Ureter (tissue), 1 donor: ENCODE measurements around the gene MMEL1. TPM values are rescaled to one million over a fixed set of nuclear protein-coding genes. Genes with fewer than 3 reads are reported as not detected.

ENCODE experiments used
- DNase-seq: peaks from one replicate; pipeline ENCODE4 v3.0.0-alpha.2; 2020; ENCODE audit warnings: low spot score
- total RNA-seq: library from RNA; stranded (reverse); gene quantifications from one replicate; pipeline ENCODE4 v1.2.4, GENCODE V29; 2023
- donor health status: DM: yes; HTN: yes; CAD: no.

The MMEL1 gene
- total RNA-seq, 1 donor from 2014 or later: 18.1 TPM

DNA sequence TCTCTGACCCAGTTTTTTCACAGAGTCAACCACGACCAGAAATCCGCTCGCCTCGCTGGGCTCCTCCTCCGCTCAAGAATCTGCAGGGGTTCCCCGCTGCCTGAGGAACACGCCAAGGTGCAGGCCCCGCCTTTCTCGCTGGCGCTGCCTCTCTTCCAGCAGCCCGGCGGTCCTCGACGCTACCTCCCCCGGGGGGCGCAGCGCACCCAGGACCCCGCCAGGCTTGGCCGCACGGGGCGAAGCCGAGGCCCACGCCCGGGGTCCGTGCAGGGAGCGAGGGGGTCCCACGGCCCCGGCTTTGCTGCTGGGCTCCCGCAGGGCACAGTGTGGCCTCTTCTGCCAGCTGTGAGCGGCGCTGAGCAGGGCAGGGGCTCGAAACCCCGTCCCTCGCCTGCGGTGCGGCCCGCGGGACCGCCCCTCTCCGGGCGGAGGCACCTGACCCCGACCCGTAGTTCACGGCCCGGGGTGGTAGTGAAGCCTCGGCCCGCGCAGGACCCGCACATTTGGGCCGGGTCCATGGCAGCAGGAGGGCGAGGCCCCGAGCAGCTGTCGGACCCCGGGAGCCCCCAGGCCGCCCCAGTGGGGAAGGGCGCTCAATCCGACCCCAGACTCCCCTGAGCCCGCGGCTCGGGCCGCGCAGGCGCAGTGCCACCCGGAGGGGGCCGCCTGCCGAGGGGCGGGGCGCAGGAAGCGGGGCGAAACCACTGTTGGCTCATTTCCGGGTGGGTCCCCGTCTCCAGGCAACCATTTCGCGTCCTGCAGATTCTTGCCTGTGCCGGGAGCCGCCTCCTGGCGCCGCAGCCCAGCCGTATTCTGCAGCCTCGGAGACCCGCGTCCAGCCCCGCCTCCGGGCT lies 10.0 kb upstream of the MMEL1 start:
- DNase-seq: peak; percentile 94

DNA sequence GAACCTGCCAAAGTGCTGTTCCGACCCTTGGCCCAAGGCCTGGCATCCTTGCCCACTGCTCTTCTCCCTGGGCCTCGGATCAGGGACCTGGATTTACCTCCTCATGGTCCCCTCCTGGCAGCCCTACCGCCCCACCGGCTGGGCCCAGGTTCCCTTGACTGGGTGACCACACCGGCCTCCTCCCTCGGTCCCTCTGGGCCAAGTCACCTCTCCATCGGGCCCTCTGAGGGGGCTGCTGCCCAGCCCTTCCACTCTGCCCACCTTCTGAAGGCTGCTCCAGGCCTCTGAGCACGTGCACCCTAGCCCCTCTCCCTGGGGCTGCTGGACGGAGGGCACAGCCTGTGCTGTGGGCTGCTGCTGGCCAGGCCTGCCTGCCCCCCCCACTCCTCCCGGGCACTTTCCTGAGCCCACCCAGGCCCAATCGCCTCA lies 9.3 kb upstream of the MMEL1 start:
- DNase-seq: peak; percentile 45

DNA sequence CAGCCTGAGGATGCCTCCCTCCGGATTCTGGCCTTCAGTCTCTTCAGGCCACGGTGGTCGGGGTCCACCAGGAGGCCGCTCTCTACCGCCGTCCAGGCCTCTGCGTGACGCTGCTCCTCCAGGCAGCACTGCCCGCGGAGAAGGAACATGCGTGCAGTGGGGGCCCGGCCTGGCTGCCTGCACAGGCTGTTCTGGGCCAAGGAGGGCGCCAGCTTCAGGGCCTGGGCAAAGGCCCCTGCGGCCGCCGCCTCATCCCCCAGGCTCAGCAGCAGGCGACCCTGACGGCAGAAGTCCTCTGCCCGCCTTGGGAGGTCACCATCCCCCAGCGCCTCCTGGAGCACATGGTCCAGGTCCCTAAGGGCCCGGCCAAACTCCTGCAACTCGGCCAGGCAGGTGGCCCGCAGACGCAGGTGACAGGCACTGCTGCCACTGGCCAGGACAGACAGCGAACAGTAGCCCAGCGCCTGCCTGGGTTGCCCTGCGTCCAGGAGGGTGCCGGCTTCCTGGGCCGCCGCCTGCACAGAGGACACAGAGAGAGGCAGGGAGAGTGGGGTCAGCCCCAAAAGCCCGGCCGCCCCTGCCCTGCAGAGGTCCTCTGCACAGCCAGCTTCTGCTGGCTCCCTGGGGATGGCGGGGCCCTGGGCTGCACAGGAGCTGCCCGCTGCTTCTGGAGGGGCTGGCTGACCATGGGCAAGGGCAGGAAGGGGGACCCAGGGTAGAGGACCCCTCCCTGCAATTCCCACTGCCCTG lies 8.7 kb upstream of the MMEL1 start:
- no peak for DNase-seq

DNA sequence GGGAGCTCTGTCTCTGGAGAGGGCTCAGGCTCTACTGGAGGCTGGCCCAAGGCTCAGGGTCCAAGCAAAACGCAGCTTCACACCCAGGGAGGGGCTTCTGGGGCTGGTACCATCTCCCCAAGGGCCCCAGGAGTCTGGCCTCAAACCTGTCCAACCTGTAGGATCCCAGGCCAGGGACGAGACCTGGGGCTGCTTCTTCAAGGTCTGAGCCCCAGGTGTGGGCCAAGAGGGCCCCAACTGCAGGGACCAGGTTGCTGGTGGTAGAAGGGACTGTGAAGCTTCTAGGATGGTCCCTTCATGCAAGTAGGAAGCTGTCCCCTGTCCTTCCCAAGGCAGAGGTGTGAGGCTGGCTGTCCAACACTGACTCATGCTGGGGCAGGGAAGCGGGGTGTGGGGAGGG lies 7.8 kb upstream of the MMEL1 start:
- no peak for DNase-seq

DNA sequence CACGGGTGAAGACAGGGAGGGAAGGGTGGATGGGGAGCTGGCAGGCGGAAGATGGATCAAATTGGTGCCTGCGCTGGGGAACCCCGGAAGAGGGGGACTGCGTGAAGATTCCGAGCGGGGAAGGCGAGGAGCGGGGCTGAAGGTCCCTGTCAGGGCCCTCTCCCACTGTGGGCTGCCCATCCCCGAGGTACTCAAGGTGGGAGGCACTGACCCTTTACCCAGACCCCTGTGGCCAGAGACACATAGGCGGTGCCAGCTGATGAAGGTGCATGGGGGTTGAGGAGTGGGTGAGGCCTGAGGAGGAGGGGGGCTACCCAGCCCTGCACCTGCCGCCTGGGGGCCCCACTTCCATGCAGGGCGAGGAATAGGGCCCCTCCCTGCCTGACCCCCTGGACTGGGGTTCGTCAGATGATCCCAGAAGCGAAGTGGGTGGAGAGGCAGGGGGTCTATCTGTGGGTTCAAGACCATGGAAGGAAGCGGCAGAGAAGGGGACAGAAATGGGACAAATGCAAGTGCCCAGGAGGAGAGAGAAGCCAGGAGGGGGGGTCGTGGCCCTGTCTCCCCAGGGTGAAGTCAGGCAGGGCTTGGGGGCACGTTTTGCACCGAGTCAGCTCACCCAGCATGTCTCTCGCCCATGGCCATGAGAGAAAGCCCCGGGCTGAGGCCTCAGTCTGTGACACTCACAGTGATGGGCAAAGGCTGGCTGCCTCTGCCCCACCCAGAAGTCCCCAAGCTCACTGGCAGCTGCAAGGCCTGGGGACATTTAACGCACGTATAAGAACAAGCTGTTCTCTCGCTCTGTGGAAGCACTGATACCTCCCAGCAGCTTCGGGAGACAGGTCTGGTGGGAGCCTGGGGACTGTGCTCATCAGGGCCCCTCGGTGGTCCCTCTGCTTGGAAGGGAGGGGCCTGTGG lies 7.0 kb upstream of the MMEL1 start:
- DNase-seq: no peak

DNA sequence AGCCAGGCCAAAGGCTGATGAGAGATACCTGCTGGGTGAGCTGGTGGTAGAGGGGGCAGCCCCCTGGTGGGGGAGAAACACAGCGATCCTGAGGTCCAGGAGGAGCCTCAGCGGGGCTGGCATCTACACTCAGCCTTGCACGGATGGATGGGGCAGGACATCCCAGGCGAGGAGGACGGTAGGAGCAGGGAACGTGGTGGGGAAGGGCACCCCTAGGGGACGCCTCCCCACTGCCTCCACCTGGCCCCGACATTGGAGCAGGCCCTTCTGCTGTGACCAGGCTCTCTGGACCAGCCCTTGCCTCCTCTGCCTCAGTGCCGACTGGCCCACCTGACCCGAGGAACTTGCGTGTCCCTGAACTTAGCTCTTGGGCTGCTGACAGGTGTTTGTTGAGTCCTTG lies 6.4 kb upstream of the MMEL1 start:
- no peak for DNase-seq

DNA sequence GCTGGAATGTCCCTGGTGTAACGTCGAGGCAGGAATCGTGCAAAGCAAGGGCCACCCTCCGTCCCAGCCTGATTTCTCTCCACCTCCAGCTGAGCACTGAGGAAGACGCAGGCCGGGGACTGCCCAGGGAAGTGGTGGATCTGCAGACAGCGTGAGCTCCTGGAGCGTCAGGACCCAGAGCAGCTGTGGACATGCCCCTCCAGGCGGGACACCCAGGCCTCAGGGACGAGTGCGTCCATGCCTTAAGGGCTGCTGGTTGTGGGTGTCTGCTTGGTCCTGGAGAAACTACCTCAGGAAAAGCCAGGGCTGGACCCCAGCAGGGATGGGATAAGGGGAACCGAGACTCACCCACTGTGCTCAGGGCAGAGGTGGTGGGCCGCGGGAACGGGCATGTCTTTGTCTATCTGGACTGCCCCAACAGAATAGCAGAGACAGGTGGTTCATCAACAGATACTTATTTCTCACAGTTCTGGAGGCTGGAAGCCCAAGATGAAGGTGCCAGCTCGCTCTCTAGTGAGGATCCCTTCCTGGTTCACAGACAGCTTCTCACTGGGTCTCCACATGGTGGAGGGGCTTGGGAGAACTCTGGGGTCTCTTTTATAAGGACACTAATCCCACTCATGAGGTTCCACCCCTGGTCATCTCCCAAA lies 5.8 kb upstream of the MMEL1 start:
- no peak for DNase-seq

DNA sequence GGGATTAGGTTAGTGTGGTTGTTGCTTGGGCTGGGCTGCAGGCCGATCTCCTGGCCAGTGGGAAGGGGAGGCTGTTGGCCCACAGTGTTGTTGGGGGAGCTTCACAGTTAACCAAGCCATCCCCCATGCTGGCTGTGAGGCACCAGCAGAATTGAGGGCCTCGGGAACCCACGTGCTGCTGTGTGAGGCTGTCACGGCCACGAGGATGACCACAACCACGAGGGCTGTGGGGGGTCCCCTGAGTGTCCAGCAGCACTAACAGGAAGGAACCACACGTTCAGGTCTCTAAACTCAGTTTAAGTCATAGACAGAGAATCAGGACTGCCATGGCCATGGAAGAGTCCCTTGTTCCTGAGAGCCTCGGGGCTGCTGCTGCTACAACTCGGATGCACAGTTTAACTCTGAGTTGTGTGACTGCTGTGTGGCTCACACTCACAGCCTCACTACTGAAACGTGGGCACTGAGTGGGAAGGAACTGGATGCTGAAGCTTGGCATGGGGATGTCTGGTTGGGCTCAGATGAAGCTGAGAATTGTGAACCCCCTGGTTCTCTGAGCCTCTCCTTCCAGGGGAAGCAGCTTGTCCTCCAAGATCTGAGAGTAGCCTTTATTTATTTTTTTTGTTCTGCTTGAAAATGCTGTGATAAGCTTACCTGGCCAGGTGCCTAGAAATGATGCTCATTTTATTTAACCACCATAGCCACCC lies 4.8 kb upstream of the MMEL1 start:
- DNase-seq: no peak

DNA sequence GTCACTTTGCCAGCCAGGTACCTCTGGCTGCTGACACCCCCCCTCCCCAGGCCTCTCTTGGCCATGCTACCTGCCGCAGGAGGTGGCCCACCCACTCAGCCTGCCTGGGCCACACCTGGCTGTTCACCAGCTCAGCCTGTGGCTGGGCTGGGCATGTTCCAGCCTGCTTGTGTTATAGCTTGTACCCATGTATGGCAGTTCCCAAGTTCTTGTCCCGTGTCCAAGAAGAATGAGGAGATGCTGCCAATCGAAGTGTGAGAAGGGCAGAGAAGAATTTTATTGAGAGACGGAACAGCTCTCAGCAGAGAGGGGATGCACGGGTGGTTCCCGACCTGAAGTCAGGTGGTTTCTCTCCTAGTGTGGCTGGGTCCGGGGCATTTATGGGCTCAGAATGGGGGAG lies 3.9 kb upstream of the MMEL1 start:
- DNase-seq: no peak

DNA sequence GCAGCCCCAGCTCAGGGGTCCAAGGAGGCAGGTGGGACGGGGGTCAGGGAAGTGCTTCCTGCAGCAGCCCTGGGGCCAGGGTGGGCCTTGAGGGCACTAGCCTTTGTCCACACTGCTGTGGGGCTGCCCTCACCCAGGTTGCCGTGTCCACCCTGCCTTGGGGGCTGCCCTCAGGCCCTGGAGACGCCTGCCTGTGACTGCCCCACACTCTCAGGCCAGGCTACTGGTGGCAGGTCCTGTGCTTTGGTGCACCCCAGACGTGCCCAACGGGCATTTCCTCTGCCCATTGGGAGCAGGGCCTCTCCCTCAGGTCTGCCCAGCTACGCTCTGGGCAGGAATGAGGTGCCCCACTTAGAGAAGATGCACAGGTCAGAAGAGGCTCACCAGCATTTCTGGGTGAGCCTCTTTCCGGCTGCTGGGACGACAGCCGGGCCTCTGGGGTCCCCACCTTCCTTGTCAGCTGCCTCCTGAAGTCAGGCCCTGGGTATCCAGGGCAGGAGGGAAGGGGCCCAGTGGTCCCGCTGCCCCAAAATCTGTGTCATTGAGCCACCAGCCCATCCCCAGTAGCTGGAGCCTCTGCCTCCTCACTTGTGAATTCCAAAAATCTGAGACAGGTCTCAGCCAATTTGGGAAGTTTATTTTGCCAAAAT lies 2.7 kb upstream of the MMEL1 start:
- no peak for DNase-seq

DNA sequence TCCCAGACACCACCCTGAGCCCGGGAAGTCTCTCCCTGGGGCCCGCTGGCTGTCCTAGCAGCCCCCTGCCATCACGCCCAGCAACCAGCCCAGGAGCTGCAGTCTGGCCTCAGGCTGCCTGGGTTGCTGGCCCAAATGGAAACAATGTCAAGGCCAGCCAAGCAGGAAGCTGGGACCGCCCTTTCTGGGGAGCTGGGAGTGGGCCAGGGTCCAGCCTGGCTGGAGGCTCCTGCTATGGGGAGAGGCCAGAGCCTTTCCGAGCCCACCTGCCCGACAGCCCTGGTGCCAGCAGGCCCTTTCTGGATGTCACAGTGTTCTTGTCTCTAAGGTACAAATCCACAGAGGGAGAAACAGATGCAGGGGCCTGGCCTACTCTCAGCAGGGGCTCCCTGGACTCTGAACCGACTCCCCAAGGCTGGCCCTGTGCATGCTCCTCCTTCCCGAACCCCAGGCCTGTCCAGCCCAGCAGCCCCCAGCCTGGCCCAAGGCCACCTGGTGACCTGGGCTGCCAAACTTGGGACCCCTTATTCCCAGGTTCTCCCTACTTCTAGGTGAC lies 1.2 kb upstream of the MMEL1 start:
- DNase-seq: no peak

DNA sequence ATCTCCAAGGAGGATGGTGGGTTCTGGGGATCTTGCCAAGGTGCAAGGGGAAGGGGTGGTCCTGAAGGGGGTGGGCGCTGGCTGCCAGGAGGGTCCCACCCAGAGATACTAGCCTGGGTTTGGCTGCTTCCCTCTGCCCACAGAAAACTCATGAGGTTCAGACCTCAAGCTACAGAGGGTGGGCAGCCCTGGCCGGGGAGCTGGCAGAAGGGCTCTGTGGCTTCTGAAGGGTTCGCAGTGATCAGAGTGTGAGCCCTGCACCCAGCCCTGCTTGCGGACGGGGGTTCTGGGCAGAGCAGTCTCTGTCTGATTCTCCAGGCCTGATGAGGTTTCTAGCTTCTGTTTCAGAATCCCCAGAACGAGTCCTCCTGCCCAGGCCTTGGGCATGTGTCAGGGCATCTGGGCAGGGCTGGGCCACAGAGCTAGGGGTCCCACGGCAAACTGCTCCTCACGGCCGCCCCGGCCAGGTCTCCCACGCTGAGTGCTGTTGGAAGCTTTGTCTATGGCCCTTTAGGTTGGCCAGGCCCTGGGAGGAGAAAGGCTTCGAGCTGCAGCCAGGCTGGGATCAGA lies 635 bp upstream of the MMEL1 start:
- DNase-seq: no peak

DNA sequence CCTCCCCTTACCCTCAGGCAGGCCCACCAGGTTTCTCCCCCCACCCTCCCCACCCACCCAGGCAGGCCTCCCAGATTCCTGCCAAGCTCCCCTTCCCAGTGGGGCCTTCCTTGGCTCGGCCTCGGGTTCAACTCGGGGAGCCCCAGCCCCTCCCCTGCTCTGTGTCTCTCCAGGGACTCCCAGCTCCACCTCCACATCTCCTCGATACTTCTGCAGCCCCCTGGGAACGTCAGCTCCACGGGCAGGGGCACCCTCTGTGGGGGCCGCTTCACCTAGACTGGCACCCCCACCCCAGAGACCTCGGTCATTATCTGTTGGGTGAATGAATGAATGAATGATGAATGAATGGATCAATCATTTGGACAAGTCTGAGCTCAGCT lies 775 bp downstream of the MMEL1 start:
- DNase-seq: no peak

DNA sequence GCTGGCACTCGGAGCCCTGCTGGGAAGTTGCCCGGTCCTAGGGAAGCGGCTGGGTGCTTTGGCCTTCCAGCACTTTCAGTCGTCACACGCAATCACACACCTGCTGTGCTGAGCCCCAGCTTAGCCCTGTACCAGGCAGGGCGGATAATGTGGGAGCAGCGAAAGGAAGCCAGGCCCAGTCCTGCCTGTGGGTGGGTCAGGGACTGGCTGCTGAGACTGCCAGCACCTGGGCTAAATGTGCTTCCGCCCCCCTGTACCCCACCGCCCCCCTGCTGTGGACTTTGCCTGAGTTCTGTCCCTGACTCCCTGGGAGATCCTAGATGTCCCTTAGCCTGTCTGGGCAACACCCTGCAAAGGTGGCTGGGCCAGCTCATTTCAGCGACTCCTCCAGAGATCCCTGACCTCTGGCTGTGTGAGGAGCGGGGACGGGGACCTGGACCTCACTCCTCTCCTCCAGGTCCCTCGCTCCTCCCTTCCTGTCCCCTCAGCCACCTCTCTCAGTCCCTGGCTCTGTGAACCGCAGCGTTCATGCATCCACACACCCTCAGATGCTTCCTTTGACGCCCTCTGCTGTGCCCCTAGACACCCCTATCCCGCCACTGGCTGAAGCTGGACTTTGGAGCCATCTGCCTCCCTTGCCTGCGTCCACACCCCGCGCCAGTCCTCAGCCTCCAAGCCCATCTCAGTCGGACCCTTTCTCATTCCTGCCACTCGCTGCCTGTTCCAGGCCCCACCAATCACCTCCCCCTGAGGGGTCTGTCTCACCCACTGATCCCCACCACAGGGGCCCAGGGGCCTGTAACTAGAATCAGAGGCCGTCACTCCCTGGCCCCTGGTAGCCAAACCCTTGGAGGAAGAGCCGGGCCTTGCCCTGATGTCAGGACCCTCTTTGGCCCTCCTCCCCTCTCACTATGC lies 1.4 kb downstream of the MMEL1 start:
- DNase-seq: no peak

DNA sequence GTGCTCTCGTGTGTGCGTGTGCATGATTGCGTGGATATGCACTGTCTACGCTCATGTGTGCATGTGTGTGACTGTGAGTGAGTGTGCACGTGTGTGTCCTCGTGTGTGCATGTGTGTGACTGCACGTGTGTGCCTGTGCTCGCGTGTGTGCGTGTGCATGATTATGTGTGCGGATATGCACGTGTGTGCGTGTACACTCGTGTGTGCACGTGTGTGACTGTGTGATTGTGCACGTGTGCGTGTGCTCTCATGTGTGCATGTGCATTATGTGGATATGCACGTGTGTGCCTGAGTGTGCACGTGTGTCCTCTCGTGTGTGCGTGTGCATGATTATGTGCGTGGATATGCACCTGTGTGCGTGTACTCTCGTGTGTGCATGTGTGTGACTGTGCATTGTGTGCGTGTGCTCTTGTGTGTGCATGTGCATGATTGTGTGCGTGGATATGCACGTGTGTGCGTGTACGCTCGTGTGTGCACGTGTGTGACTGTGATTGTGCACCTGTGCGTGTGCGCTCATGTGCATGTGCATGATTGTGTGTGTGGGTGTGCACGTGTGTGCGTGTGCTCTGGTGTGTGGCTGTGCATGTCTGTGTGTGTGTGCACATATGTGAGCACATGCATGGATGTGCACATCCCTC lies 2.2 kb downstream of the MMEL1 start:
- DNase-seq: no peak

DNA sequence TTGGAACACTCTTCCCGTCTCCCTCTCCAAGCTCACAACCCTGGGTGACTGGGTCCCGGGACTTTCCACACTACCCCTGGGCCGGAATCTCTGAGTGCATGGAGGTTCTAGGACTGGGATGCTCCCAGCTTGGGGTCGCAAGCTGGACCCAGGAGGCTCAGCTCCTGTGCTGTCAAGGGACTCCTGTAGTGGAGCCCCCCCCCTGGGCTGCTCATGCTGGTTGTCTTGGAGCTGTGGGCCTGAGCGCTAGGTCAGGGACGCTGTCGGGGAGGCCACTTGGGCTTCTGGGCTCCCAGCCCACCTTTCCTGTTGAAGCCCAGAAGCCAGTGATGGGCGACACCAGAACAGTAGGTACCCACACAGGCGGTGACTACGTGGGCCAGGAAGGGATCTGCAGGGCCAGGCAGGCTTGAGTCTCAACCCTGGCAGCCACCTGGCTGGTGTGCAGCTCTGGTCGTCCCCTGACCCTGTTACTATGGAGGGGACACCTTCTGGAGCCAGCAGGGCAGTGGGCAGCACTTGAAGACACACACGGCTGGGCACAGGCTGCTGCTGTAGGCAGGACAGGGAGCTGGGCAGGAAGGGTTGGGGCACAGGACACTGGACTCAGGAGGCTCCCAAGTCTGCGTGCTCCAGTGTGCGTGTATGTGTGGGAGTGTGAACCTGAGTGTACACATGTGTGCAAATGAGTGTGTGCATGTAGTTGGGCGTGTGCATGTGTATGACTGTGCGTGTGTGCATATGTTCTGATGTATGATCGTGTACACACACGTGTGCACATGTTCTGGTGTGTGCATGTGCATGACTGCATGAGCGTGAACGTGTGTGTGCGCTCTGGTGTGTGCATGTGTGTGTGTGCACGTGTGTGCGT lies 3.0 kb downstream of the MMEL1 start:
- no peak for DNase-seq

DNA sequence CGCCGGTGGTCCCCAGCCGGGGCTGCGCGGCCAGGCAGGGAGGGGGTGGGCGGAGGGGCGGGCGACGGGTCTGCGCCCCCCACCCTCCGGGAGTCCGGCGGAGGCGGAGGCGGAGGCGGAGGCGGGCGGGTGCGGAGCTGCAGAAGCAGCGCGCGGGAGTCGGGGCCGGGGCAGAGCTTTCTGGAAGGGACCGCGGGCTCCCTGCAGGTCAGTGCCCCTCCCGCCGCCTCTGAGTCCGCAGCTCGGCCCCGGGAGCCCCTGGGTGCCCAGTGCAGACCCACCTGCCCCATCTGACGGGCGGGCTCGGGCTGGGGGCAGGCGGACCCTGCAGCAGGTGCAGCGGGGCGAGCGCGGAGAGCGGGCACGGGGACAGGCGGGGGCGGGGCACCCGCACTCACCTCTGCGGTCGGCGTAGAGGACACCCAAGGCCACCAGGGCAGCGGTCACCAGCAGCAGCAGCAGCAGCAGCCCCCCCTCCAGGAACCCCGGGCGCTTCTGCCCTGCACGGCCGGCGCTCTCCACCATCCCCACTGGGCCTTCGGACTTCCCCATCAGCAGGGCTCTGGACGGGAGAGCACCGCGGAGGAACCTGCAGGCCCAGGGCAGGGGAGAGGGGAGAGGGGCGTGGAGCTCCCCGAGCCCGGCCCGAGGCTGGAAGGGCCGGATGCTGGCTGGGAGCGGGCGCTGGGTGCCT lies 3.7 kb downstream of the MMEL1 start:
- no peak for DNase-seq
